H1 (cell line): ENCODE data around the gene GAK. TPM values are rescaled to one million over a fixed set of nuclear protein-coding genes. Genes with fewer than 3 reads are reported as not detected.

ENCODE experiments used
- ASH2L ChIP-seq: fragments of 200-600, 300-600 bp; sonication (generic); IDR thresholded peaks from one replicate; pipeline ENCODE4 v1.7.1; 2017; ENCODE audit warnings: low read length
- EZH2 ChIP-seq: fragments of 200-600 bp; sonication (generic); IDR thresholded peaks from 2 replicates; pipeline ENCODE4 v1.7.1; 2012; ENCODE audit warnings: low read depth, mild to moderate bottlenecking, moderate library complexity, low read length, inconsistent platforms; ENCODE audit not compliant: severe bottlenecking
- GABPA ChIP-seq: IDR thresholded peaks from 2 replicates; pipeline ENCODE4 v1.6.1; 2011; ENCODE audit warnings: mild to moderate bottlenecking, low read length, moderate library complexity, borderline replicate concordance; ENCODE audit not compliant: insufficient read depth
- HDAC6 ChIP-seq: IDR thresholded peaks from one replicate; pipeline ENCODE4 v1.7.1; 2012; ENCODE audit warnings: low read depth, mild to moderate bottlenecking, inconsistent platforms, low read length, moderate library complexity
- JUND ChIP-seq: IDR thresholded peaks from 2 replicates; pipeline ENCODE4 v1.6.1; 2011; ENCODE audit warnings: mild to moderate bottlenecking, improper control_type of control experiment, low read length
- POLR2AphosphoS5 ChIP-seq: IDR thresholded peaks from 2 replicates; pipeline ENCODE4 v1.6.1; 2011; ENCODE audit warnings: low read depth, low read length
- TAF1 ChIP-seq: IDR thresholded peaks from 2 replicates; pipeline ENCODE4 v1.6.1; 2011; ENCODE audit warnings: mild to moderate bottlenecking, low read depth, low read length
- TAF7 ChIP-seq: optimal IDR thresholded peaks from 2 replicates; pipeline ENCODE3; 2011; ENCODE audit warnings: low read depth, mild to moderate bottlenecking, inconsistent platforms, low read length, moderate library complexity, borderline replicate concordance
- polyA plus RNA-seq, 7 experiments: library from polyadenylated mRNA; depleted of rRNA in 3 of 7; stranded (reverse) in 5 of 7; unstranded in 2 of 7; fragments of >200 nt in 5 of 7; fragments of 200-250 nt in 2 of 7; gene quantifications; 1 replicate in 5 of 7; 2 replicates in 1 of 7; 4 replicates in 1 of 7; pipeline versions ENCODE4 v1.2.1 to v1.2.3, GENCODE V29; 2011 to 2013; ENCODE audit warnings: missing spikeins in 2 of 7, mixed read lengths in 2 of 7
- total RNA-seq: library from RNA; stranded (reverse); fragmentation: NEBNext Ultra II Directional; extraction: Animal tissue kit (Norgen Biotek cat#: 25700); gene quantifications from 2 replicates; pipeline ENCODE4 v1.2.1, GENCODE V29; 2021
- TF ChIP-seq, protein P1 (sequence below): fragments of 300-600 bp; sonication (generic); IDR thresholded peaks from 2 replicates; pipeline ENCODE4 v1.7.1; 2012; ENCODE audit warnings: low read length, moderate library complexity, mild to moderate bottlenecking, inconsistent platforms; ENCODE audit not compliant: insufficient replicate concordance

Gene GAK
- total and polyA plus RNA-seq, 2 of the 8 experiments (the other 6 are each of a cell fraction or from before 2014, with no cell fraction given): 31.5 to 70.8 TPM

DNA sequence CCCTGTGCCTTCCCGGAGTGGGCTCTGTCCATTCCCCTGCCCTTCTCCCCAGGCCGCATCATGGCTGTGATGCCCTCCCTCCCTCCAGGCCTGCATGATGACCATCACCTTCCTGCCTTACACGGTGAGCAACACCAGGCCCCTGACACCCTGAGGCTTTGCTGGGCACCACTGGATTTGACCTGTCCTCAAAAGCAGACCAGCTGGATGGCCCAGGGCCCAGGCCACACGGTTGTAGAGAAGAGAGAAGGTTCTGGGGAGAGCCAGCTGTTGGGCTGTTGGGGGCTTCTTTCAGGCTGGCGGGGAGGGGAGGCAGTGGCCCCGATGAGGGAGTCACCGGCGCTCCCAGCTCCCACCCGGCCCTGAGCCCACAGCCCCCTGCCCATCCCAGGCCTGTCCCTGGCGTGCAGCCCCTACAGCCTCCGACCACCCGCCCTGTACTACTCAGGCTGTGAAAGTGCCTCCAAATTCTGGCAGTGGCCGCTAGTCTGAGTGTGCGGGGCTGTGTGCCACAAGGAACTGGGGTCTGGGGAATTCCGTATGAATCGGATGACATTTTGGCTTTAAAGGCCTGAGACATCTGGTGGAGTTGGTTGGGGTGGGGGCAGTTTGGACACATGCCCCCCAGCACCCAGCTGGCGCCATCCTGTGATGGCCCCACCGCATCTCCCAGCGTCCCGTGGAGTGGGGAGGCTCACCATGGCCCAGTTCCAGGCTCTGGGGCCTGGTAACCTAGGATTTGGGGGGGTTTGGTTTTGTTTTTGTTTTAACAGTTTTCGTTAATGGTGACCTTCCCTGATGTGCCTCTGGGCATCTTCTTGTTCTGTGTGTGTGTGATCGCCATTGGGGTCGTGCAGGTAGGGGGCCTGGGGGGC is 19.7 kb upstream of the GAK start (continued):
- TF ChIP-seq, protein P1, sequence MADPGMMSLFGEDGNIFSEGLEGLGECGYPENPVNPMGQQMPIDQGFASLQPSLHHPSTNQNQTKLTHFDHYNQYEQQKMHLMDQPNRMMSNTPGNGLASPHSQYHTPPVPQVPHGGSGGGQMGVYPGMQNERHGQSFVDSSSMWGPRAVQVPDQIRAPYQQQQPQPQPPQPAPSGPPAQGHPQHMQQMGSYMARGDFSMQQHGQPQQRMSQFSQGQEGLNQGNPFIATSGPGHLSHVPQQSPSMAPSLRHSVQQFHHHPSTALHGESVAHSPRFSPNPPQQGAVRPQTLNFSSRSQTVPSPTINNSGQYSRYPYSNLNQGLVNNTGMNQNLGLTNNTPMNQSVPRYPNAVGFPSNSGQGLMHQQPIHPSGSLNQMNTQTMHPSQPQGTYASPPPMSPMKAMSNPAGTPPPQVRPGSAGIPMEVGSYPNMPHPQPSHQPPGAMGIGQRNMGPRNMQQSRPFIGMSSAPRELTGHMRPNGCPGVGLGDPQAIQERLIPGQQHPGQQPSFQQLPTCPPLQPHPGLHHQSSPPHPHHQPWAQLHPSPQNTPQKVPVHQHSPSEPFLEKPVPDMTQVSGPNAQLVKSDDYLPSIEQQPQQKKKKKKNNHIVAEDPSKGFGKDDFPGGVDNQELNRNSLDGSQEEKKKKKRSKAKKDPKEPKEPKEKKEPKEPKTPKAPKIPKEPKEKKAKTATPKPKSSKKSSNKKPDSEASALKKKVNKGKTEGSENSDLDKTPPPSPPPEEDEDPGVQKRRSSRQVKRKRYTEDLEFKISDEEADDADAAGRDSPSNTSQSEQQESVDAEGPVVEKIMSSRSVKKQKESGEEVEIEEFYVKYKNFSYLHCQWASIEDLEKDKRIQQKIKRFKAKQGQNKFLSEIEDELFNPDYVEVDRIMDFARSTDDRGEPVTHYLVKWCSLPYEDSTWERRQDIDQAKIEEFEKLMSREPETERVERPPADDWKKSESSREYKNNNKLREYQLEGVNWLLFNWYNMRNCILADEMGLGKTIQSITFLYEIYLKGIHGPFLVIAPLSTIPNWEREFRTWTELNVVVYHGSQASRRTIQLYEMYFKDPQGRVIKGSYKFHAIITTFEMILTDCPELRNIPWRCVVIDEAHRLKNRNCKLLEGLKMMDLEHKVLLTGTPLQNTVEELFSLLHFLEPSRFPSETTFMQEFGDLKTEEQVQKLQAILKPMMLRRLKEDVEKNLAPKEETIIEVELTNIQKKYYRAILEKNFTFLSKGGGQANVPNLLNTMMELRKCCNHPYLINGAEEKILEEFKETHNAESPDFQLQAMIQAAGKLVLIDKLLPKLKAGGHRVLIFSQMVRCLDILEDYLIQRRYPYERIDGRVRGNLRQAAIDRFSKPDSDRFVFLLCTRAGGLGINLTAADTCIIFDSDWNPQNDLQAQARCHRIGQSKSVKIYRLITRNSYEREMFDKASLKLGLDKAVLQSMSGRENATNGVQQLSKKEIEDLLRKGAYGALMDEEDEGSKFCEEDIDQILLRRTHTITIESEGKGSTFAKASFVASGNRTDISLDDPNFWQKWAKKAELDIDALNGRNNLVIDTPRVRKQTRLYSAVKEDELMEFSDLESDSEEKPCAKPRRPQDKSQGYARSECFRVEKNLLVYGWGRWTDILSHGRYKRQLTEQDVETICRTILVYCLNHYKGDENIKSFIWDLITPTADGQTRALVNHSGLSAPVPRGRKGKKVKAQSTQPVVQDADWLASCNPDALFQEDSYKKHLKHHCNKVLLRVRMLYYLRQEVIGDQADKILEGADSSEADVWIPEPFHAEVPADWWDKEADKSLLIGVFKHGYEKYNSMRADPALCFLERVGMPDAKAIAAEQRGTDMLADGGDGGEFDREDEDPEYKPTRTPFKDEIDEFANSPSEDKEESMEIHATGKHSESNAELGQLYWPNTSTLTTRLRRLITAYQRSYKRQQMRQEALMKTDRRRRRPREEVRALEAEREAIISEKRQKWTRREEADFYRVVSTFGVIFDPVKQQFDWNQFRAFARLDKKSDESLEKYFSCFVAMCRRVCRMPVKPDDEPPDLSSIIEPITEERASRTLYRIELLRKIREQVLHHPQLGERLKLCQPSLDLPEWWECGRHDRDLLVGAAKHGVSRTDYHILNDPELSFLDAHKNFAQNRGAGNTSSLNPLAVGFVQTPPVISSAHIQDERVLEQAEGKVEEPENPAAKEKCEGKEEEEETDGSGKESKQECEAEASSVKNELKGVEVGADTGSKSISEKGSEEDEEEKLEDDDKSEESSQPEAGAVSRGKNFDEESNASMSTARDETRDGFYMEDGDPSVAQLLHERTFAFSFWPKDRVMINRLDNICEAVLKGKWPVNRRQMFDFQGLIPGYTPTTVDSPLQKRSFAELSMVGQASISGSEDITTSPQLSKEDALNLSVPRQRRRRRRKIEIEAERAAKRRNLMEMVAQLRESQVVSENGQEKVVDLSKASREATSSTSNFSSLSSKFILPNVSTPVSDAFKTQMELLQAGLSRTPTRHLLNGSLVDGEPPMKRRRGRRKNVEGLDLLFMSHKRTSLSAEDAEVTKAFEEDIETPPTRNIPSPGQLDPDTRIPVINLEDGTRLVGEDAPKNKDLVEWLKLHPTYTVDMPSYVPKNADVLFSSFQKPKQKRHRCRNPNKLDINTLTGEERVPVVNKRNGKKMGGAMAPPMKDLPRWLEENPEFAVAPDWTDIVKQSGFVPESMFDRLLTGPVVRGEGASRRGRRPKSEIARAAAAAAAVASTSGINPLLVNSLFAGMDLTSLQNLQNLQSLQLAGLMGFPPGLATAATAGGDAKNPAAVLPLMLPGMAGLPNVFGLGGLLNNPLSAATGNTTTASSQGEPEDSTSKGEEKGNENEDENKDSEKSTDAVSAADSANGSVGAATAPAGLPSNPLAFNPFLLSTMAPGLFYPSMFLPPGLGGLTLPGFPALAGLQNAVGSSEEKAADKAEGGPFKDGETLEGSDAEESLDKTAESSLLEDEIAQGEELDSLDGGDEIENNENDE: no peak
- no peak for TF ChIP-seq ASH2L
- TF ChIP-seq POLR2AphosphoS5: no peak
- TF ChIP-seq JUND: no peak
- TF ChIP-seq TAF1: no peak
- TF ChIP-seq TAF7: no peak
- no peak for TF ChIP-seq GABPA
- TF ChIP-seq EZH2: no peak
- no peak for TF ChIP-seq HDAC6
